Left renal pelvis (tissue), 4 donors: ENCODE results near the gene STXBP1. TPM values are rescaled to one million over a fixed set of nuclear protein-coding genes. Genes with fewer than 3 reads are reported as not detected.

ENCODE experiments used
- DNase-seq, 4 donors: peaks; one replicate each; pipeline ENCODE4 v3.0.0-alpha.2; 2013; ENCODE audit warnings: low read depth in 4 of 4, low spot score in 3 of 4
- polyA plus RNA-seq, 4 donors: library from polyadenylated mRNA; unstranded; fragments of 120-200 nt; gene quantifications; one replicate each; pipeline ENCODE4 v1.2.1, GENCODE V29; 2013; ENCODE audit not compliant: insufficient read length in 4 of 4

Gene STXBP1
- polyA plus RNA-seq, 4 donors = 23.8 to 36.9 (median 29.2) TPM

GRCh38 chr9:127711226-127711701 lies 99.2 kb downstream of the STXBP1 start:
- no peak for DNase-seq

DNA sequence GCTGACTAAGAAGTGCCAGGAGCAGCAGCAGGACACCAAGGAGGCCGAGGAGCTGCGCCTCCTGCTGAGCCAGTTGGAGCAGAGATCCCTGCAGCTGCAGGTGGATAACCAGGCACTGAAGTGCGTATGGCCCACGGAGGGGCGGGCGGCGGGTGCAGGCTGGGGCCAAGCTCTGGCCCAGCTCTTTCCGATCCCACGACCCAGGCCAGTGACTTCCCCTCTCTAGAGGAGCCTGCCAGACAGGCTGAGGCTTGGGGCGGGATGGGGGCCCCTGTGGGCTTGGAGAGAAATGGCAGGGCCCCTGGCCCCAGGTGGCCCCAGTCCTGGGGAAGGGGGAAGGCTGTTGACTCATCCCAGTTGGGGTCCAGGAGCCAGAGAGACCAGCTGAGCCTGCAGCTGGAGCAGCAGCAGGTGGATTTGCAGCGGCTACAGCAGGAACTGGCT lies 99.8 kb downstream of the STXBP1 start:
- no peak for DNase-seq

DNA sequence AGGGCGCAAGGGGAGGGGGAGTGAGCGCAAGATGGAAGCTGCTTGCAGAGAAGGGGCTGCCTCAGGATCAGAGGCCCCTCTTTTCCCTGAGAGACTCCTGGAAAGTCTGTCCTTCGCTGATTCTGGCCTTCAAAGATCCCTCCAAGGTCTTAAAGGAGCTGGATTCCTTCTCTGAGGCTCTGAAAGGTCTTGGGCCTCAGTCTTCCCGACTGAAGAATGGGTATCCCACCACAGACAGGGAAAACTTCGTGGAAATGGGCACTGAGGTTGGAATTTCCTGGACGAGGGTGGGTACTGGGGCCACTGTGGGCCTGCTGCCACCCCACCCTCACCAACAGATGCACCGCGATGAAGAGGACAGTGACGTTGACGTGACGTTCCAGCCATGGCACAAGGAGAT lies 100.3 kb downstream of the STXBP1 start:
- DNase-seq = no peak

DNA sequence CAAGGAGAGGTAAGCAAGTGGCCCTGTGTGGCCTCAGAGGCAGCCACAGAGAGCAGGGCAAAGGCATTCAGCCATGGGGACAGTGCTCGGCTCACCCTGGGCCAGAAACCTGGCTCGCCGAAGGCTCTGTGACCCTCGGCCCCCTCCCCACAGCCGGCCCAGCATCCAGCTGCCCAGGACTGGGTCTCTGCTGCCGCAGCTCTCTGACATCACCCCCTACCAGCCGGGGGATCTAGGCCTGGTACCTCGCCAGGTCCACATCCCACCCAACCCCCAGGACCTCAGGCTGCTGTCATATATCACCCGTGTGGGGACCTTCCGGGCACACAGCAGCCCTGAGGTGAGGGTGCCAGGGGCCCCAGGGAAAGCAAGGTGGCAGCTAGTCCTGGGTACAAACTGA lies 100.8 kb downstream of the STXBP1 start:
- DNase-seq = no peak

GRCh38 chr9:127714020-127714750 lies 102.1 kb downstream of the STXBP1 start:
- no peak for DNase-seq

DNA sequence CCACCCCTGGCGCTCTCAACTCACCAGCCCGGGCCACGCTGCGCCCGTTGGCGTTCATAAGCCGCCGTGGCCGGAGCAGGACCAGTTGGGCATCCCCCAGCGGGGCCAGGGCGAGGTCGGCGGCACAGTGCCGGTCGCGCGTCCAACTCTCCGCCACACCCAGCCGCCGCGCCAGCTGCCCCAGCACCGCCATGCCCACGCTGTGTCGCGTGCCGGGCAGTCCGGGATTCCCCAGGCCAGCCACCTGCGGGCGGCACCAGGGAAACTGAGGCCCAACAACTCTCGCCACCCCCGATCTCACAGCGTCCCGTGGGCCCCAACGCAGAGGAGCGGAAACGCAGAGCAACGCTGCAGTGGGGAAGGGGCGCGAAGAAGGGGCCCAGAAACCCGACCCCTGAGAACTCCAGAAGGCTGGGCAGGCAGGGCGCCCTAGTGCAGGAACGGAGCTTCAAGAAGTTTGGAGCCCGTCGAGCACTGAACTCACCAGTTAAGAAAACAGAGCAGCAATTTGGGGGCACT lies 102.9 kb downstream of the STXBP1 start:
- DNase-seq = no peak

DNA sequence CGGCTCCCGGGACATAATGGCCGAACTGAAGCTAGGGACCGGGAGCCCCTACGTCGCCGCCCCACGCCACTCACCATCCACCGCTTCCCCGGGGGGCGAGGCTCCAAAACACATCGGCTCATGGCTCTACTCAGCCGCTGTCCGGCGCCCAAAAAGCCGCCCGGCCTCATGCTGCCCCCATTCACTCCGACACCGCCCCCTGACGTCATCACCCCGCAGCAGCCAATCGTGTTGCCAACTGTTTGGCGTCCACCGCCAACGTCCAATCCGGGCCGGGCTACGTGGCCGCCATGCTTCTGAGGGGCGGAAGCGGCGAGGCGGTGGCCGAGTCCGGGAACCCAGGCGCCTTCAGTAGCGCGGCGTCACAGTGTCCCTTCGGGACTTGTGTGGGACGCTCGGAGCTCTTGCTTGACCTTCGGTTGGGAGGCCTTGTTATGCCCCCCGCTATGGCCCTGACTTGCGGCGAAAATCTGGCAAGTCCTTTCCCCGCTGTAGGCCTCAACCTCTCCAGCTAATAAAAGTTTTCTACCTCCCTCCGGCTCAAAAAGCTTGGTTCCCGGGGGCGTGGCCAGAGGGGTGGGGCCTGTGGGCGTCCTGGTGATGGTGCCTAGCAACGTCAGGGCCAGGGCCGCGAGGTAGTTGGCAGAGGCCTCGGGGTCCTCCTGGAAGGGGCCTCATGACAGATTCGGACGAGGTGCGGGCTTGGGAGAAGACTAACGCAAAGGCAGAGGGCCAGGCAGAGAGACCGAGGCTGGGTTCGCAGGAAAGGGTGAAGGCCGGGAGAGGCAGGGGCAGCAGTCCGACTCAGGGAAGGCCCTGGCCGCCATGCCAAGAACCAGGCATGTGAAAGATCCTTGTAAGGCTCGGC lies 103.6 kb downstream of the STXBP1 start, which contains the start of the genes PTRH1 and TTC16:
PTRH1 (minus strand) TSS at position 194 of the 868 bp plus-strand sequence; CDS start at position 170, 24 bp downstream.
TTC16 (plus strand) TSS at position 610 of the 868 bp plus-strand sequence; CDS start at position 677, 67 bp downstream.
- peak; percentile 84 to 93 (median 90) for DNase-seq

- DNase-seq = no peak
Measured at GRCh38 chr9:127716412-127716811, 104.3 kb downstream of the STXBP1 start.

GRCh38 chr9:127717766-127718165 lies 105.7 kb downstream of the STXBP1 start:
- DNase-seq = no peak

- no peak for DNase-seq
Measured at GRCh38 chr9:127720031-127720864, 108.2 kb downstream of the STXBP1 start.

DNA sequence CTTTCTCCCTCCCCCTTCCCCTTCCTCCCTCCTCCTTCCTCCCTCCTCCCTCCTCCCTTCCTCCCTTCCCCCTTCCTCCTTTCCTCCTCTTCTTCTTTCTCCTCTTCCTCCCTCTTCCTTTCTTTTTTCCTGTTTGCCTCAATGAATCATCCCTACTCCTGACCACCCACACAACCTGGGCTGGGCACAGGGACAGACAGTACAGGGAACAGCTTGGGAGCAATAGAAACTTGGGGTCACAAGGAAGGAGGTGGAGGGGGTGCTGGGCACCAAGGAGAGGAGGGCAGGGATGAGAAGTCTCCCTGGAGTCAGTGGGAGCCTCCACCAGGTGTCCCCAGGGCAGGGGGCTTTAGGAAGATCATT lies 108.8 kb downstream of the STXBP1 start:
- no peak for DNase-seq

DNA sequence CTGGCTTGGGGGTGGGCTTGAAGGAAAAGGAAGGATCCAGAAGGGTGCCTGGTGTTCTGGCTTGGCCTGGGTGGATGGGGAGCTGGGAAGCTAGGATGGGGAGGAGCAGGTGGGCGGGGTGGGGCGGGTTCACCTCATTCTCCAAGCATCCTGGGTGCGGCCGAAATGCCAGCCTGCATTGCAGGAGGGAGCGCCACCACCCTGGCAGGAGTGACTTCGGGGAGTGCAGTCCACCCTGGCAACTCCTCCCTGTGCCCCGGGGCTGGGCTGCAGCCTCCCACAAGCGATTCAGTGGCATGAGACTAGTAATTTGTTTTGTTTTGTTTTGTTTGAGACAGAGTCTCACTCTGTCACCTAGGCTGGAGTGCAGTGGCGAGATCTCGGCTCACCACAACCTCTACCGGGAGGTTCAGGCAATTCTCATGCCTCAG lies 109.3 kb downstream of the STXBP1 start:
- no peak for DNase-seq

- DNase-seq = no peak
Measured at GRCh38 chr9:127722055-127722745, 110.1 kb downstream of the STXBP1 start.

GRCh38 chr9:127723013-127723412 lies 110.9 kb downstream of the STXBP1 start:
- DNase-seq = no peak

GRCh38 chr9:127723444-127723843 lies 111.4 kb downstream of the STXBP1 start:
- no peak for DNase-seq

DNA sequence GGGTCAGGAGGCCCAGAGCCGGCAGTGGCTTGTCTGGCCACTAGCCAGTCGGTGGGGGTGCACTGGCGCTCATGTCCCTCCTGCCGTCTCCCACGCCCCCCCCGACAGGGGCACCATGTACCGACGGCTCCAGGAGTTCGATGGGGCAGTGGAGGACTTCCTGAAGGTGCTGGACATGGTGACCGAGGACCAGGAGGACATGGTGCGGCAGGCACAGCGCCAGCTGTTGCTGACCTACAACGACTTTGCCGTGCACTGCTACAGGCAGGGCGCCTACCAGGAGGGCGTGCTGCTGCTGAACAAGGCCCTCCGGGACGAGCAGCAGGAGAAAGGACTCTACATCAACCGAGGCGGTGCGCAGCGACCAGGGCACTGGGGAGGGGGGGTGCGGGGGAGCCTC lies 111.9 kb downstream of the STXBP1 start:
- DNase-seq = no peak

DNA sequence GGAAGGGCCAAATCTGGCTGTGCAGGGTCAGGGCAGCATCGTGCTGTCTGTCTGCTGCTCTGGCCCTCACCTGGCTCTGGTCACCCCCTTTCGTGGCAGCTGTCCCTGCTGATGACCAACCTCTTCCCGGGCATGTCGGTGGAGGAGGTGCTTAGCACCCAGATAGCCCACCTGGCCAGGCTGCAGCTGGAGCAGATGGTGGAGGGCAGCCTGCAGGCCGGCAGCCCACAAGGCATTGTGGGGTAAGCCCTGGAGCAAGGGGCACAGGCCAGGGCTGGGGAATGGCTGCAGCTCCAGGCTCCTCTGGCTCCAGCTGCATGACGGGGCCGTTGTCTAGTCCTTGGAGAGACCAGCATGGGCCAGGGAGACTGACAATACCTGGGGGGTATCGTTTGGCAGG lies 114.8 kb downstream of the STXBP1 start:
- DNase-seq = no peak

DNA sequence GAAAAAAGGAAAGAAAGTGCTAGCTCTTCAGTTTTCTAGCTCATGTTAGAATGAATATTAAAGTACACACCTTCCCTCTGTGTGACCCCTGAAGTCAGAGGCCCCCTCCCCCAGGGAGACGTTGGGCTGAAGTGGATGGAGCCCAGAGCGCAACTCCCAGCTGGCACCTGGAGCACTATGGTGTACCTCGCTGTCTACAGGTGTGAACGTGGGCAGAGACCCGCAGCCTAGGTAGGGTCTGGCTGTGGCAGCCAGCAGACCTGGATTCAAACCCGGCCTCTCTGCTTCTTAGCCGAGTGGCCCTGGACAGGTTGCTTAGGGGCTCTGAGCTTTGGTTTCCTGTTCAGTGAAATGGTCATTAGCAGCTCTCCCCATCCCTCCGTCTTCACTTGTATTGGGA lies 116.7 kb downstream of the STXBP1 start:
- DNase-seq = no peak

DNA sequence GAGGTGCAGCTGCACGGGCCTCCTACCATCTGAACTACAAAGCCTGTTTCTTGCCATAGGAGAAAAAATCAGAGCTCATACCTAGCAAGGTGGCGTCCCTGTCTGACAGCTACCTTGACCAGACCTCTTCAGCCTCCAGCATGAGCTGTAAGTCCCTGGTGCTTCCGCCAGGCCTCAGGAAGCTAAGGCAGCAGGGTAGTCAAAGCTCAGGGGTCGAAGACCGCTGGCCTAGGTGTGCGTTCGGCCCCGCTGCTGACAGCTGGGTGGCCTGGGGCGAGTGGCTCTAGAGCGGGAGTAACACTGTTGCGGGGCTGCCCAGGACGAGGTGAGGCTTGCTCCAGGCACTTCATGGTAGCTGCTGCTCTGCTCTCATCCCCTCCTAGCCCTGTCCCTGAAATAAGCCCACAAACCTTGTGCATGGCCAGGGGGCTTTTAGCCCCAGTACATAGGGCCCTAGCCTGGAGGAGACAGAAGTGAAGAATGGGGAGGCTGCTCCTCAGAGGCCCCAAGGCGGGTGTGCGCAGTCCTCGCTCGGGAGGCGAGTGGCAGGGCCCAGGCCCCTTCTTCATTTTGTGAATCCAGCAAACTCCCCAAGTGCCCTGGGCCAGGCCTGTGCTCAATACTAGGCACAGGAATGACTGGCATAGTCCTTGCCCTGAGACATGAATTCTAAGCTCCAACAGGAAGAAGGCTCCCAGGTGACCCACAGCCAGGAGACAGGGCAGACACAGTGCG lies 117.6 kb downstream of the STXBP1 start:
- DNase-seq = no peak
